Fibroblast of skin of left biceps (primary cell): ENCODE results near the gene ZDHHC14.
A peak's percentile ranks its signal among the peaks of the same experiment; 100 is the strongest.

Experiments
- DNase-seq, 2 experiments: peaks; one replicate each; pipeline ENCODE4 v3.0.0-alpha.2; 2013; ENCODE audit warnings: low read depth in 2 of 2

ZDHHC14 gene

DNA sequence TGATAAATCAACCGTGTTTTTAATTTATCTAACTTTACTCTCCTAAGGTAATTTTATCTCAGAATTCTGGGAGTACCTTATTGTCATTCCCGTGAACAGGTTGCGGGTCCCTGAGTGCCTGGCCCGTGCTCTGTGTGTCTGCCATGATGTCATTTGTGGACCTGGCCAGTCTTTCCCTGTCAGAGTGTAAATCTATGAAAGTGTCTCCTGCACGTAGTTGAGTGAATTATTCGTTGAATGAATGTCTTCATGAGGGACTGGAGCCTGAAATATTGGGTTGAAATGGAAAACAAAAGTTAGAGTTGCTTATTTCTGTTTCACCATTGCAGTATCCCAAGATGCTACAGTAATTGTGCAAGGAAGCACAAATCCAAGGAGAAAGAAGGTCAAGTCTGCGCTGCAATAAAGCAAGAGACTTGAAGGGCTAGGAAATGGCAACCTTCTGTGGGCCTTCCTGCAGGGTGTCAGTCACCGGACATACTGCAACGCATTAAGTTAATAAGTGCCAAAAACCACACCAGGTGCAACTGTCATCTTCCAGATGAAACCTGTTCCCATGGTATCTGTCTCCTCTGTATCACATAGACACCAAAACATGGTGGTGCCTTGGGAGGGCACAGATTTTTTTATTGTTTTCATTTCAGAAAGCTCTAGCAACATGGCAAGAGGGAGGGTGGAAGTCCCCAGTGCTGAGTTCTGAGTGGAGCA lies 135.5 kb downstream of the ZDHHC14 start:
- no peak for DNase-seq

DNA sequence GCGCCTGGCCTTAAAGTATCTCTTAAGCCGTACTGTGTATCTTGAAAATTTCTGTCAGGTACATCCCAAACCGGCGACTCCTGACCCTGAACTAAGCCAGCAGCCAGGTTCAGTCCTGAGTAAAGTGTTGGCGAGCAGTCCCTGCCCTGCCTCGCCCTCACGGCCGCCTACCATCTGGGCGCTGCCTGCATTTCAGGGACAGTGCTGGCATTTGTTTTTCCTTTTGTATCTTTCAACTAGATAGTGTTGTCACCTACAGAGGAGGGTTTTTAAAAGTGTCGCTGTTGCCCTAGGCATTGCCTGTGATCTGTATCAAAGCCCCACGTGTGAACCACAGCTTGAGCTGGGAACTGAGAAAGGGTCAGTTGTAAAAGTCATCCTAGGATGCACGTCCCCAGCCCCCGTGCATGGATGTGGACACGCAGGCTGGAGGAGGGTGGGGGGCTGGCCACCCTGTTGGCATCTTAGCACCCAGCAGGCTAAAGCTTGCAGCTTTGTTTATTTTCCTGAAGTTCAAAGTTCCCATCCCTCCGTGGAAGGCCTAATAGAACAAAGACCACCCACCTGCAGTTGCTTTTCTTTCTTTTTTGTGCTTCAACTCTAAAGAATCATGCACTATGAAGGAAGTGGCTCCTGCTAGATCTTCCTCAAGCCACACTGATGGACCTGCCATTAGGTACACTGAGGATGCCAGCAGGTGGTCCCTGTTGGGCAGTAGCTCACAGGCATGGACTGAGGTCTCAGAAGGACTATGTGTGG lies 136.8 kb downstream of the ZDHHC14 start:
- DNase-seq: no peak

DNA sequence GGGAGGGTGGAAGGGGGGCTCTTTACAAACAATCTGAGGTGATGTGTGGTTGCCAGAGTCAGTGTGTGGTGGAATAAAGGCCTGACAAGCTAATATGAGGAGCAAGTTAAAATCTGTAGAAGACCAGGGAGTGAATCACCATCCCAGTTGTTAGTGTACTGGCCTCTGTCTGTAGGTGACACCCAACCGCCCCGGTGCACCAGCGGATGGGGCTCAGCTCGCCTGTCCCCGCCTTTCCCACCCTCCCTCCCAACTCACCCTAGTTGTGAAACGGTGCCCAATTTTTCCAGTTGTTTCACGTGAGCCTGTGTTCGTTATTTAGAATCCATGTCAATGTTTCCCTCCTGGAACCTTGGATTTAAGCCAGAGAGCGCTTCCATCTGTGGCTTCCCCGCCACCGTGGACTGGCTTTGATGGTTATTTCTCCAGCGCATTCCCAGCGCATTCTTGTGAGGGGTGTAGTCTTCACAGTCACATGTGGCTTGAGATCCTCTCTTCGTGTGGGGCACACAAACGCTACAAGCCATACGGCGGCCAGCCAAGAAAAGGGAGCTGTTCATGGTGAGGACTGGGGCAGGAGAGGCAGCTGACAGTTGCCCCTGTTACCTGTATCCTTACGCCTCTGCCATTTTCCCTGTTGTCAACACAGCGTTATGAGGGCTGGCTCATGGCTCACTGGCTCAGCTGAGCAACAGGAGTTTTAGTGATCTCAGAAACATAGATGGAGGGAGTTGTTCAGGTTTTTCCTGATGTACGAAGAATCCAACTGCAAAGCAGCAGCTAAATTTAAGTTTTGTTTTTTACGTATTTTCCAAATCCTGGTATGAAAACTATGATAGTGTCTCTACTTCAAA lies 137.6 kb downstream of the ZDHHC14 start:
- DNase-seq: peak; percentile 25 to 36

DNA sequence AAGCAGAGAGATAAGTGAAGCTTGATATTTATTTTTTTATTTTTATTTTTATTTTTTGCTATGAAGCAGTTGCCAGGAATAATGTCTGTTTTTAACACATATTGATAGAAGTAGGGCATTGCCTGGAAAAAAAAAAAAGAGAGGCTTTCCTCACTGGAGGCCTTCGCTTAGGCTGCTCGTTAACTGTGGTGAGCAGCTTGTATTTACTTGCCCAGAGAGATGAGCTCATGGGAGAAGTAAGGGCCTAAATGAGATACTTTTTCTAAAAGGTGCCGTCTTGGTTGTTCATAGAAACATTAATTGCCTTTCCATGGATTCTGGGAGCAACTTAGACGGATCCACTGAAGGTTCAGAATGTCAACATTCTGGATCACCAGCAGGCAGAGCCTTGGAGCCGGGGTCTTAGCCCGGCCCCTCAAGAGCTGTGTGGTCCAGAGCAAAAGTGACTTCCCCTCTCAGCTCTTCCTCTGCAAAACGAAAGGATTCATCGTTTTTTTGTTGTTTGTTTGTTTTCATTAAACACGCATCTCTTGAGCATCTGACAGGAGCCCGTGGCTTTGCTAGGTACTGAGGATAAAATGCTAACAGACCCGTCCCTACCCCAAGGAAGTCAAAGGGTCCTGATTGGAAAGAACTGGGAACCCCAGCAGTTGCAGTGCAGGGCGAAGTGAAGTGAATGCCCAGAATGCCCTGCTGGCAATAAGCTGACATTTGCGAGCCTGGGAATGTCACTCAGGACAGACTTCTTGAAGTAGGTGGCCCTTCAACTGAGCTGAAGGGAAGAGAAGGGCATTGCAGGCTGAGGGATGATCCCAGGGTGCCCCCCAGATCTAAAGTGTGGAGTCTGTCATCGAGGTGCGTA lies 138.5 kb downstream of the ZDHHC14 start:
- DNase-seq: no peak

GRCh38 chr6:157520117-157520406 lies 139.1 kb downstream of the ZDHHC14 start:
- DNase-seq: no peak

GRCh38 chr6:157520596-157521361 lies 139.8 kb downstream of the ZDHHC14 start:
- no peak for DNase-seq

DNA sequence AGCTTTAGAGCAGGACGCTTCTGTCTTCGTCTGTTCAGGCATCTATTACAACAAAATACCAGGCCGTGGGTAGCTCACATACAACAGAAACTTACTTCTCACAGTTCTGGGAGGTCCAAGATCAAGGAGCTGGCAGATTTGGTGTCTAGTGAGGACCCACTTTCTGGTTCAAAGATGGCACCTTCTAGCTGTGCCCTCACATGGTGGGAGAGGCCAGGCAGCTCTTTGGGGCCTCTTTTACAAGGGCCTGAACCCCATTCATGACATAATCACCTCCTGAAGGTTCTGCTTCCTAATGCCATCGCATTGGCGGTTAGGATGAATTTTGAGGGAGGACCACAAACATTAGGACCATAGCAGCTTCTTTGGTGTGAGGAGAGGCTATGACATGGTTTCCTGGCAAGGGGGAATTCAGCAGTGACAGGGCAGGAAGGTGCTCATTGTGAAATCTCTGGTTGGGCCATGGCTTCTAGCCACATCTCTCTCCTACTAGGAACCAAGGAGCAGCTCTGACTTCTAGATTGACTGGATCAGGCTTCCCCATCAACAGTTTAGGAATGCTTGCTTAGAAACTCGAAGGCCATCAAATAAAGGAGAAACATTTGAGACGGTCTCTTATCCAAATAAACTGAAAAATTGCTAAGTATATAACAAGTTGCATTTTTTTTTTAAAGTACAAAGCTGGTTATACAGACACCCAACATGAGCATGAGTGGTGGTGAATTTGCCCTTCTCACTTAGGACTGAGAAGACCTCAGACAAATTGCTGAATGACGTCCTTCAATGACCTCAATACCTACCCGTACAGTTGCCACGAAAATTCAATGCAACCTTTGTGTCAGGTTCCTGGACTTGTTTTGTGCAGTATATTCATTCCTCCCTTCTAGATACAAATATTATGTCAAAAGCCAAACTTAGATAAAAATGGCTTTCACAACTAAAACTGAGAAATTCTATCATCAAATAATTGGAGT lies 140.7 kb downstream of the ZDHHC14 start:
- DNase-seq: no peak

DNA sequence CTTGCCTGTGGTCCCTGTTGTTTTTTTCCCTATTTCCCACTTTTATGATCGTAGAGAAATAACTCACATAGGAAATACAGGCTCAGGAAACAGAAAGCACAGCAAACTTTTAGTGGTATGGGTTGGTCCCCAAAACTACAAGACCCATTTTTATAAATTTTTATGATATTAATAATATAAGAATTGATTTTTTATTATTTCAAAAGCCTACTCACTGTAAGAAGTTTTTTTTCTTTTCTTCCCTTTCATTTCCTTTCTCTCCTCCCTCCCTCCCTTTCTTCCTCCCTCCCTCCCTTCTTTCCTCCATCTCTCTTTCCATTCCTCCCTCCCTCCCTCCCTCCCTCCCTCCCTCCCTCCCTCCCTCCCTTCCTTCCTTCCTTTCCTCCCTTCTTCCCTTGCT lies 141.5 kb downstream of the ZDHHC14 start:
- DNase-seq: no peak

GRCh38 chr6:157524735-157525134 lies 143.7 kb downstream of the ZDHHC14 start:
- no peak for DNase-seq

GRCh38 chr6:157525292-157525889 lies 144.4 kb downstream of the ZDHHC14 start:
- DNase-seq: no peak

- DNase-seq: no peak
Measured at GRCh38 chr6:157525918-157526425, 145.0 kb downstream of the ZDHHC14 start.

- no peak for DNase-seq
Measured at GRCh38 chr6:157527471-157527907, 146.5 kb downstream of the ZDHHC14 start.

- peak in 1 of 2 experiments; percentile 20 for DNase-seq
Measured at GRCh38 chr6:157528931-157529653, 148.1 kb downstream of the ZDHHC14 start.

DNA sequence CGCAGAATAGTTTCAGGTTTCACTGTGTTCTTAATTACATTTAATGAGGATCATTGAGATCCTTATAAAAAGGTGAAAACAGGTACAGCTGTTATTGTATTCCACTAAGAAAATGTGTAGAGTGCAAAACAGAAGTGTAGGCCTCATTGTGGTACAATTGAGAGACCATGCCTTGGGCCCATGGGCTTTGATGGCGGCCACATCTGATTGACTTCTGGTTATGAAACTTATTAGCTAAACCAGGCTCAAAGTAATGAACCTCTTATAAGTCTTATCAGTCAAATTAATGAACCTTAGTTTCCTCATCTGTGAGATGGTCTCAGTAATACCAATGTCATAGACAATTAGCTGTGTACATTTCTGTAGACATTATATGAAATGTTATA lies 148.7 kb downstream of the ZDHHC14 start:
- DNase-seq: no peak

DNA sequence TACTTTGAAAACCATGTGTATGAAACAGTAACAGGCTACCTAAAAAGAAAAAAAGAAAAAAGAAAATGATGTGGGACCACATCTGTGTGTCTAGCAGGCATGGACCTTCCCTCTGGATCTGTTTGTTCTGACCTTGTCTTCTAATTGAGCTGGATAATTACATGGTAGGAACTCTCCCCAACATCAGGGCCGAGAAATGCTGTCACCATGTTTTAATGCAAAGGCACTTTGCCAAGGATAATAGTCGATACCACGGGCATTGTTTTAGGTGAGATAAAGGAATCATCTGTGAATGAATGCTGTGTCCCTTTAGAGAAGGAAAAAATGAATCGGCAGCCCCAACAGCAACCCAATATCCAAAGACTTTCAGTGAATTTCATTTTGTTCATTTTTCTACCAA lies 149.1 kb downstream of the ZDHHC14 start:
- no peak for DNase-seq

DNA sequence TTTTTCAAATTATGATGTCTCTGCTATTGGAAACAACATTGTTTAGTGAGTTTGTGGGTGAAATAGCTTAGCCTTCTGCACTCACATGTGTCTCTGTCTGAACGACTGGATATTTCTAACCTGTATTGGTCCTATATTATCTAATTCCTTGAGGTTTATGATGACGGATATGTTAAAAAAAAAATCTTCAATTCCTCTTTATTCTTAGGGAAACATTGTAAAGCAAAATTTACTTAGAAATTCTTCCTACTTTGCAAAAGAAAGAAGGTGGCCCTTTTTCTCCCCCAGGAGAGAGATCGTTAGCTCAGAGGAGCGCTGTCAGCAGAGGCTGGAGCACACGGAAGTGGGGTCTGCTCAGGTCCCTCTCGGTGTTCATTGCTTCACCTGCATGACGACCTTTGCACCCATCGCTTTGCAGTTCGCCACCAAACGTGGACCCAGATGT lies 149.8 kb downstream of the ZDHHC14 start:
- DNase-seq: no peak

GRCh38 chr6:157531169-157531985 lies 150.4 kb downstream of the ZDHHC14 start:
- DNase-seq: no peak
